ENCODE results near the gene ZGLP1.

- TF ChIP-seq NFRKB (IDR thresholded peaks at IDR 0.05): no peak
- no peak for TF ChIP-seq FOXM1 (IDR thresholded peaks at IDR 0.05; ENCODE audit: borderline replicate concordance)
- TF ChIP-seq PKNOX1 (IDR thresholded peaks at IDR 0.05): no peak
- no peak for TF ChIP-seq SP1 (IDR thresholded peaks at IDR 0.05)
- no peak for TF ChIP-seq FOXA1 (IDR thresholded peaks at IDR 0.05)
- TF ChIP-seq ZNF384 (IDR thresholded peaks at IDR 0.05): no peak
Observed at GRCh38 chr19:10321417-10321797, 11.8 kb upstream of the ZGLP1 start.

Data from HEK293T (cell line).